Measurements from ENCODE around the gene SPP1.

GRCh38 chr4:87975466-87975865 is at the start of gene SPP1:
- no peak for TF ChIP-seq PATZ1 (CRISPR knock-in tag; IDR thresholded peaks at IDR 0.05; ENCODE audit: borderline replicate concordance)
- TF ChIP-seq SMARCB1 (IDR thresholded peaks at IDR 0.05; ENCODE audit: insufficient read length, low read depth), result no peak
- no peak for TF ChIP-seq ATF3 (IDR thresholded peaks at IDR 0.05)
- no peak for TF ChIP-seq ATF3 (CRISPR knock-in tag; conservative IDR thresholded peaks at IDR 0.05)
- TF ChIP-seq EZH2 (IDR thresholded peaks at IDR 0.05; ENCODE audit: borderline replicate concordance, low read depth, low read length), result no peak
- TF ChIP-seq SMARCC2 (IDR thresholded peaks at IDR 0.05; ENCODE audit: low read depth), result no peak

Measured in K562 (cell line).